SK-N-MC (cell line): ENCODE results near the gene RGS4.

Experiments
- DNase-seq: peaks from one replicate; pipeline ENCODE4 v3.0.0-alpha.2; 2011; ENCODE audit warnings: low read depth, low spot score
- H3K27ac ChIP-seq: fragments of 200-600 bp; sonication (generic); 2 replicates; pipeline ENCODE4 v1.5.1; 2016; ENCODE audit warnings: mixed run types
- H3K36me3 ChIP-seq: fragments of 200-600 bp; sonication (generic); 2 replicates; pipeline ENCODE4 v1.6.1; 2017; ENCODE audit warnings: antibody characterized with exemption, low read length, mixed read lengths; ENCODE audit not compliant: insufficient read depth
- H3K4me3 ChIP-seq: fragments of 200-600 bp; sonication (generic); 2 replicates; pipeline ENCODE4 v1.5.1; 2016
- H3K9ac ChIP-seq: fragments of 200-600 bp; sonication (generic); 2 replicates; pipeline ENCODE4 v1.8.0; 2017; ENCODE audit warnings: mixed run types, mixed read lengths; ENCODE audit not compliant: insufficient read length
- H3K9me3 ChIP-seq: fragments of 200-600 bp; sonication (generic); 2 replicates; pipeline ENCODE4 v1.6.1; 2017; ENCODE audit warnings: low read depth, mild to moderate bottlenecking, antibody characterized with exemption, low read length, moderate library complexity, mixed read lengths
- EZH2 ChIP-seq: fragments of 200-600 bp; sonication (generic); IDR thresholded peaks from one replicate; pipeline ENCODE4 v1.6.1; 2017; ENCODE audit warnings: antibody characterized with exemption
- FOXP2 ChIP-seq: optimal IDR thresholded peaks from 2 replicates; pipeline ENCODE3; 2011; ENCODE audit warnings: mild to moderate bottlenecking, moderate library complexity; ENCODE audit not compliant: insufficient read depth; ENCODE audit errors: extremely low read length, control extremely low read depth
- POLR2AphosphoS5 ChIP-seq: IDR thresholded peaks from 2 replicates; pipeline ENCODE4 v1.6.1; 2012; ENCODE audit warnings: mild to moderate bottlenecking, low read depth, low read length, borderline replicate concordance

RGS4 gene

DNA sequence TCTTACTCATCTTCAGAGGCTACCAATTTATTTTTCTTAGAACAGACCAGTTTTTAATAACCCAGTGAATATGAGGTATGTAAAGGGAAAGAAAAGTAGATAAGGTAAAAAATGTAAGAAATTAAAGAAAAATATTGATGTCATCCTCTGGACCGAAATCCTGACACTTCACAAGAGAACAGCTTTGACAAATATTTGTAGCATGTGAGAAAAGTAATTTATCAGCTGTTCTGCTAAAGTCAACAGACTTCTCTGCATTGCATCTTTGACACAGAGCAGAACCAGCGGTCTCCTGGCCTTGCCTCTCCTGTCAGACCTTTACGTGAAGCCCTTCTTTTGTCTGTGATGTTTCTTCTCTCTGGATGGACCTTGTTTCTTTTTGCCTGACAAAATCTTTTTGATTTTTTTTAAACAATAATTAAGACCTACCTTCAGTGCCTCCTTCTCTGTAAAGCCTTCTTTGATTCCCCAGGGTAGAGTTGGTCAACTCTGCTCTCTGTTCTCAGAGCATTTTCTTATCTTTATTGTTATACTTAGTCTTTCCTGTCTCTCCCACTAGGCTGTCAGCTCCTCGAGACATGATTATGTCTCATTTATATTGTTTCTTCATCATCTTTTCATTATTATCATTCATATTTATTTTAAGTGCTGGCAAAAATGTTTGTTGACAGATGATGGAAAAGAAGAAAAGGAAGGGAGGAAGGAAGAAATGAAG, 35.4 kb downstream of the RGS4 start:
- H3K36me3 ChIP-seq = no peaks in the 10 kb centered on the region
- peak overlapping the region; percentile 90 for H3K27ac ChIP-seq
- no peak overlapping the region for H3K9ac ChIP-seq
- no peak for TF ChIP-seq POLR2AphosphoS5
- no peak for DNase-seq
- no peaks in the 10 kb centered on the region for H3K9me3 ChIP-seq
- H3K4me3 ChIP-seq = peak overlapping the region; percentile 51

DNA sequence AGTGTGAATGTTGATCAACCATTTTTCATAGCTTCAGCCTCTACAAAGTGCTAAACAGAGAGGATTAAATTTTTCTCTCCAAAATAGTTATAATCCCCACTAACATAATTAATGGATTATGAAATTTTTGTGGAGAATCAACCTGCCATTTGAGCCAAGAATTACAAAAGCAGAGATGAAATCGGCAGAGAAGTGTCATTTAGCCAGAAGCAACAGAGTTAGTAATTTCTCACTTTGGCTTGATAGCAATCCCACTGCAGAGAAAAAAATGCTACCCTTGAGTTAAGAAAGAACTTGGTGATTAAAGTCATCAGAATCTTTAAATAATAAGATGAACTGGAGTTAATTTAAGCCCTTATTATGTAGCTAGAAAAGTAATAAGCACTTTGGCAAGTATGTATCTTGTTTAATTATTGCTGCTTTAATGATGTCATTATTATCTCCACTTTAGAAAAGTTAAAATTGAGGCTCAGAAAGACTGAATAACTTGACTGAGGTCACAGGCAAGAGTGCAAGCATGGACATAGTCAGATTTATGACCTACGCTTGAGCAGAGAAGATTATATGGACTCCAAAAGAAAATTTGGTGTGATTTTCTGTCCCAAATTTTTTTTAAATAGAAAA, 37.3 kb downstream of the RGS4 start:
- Histone ChIP-seq H3K4me3 (peak overlapping the region; percentile 51), H3K9ac (peak overlapping the region; percentile 51), H3K27ac (peak overlapping the region; percentile 90), H3K9me3 (no peaks in the 10 kb centered on the region), H3K36me3 (no peaks in the 10 kb centered on the region)
- TF ChIP-seq POLR2AphosphoS5 (no peak), EZH2 (no peak), FOXP2 (no peak)
- no peak for DNase-seq

DNA sequence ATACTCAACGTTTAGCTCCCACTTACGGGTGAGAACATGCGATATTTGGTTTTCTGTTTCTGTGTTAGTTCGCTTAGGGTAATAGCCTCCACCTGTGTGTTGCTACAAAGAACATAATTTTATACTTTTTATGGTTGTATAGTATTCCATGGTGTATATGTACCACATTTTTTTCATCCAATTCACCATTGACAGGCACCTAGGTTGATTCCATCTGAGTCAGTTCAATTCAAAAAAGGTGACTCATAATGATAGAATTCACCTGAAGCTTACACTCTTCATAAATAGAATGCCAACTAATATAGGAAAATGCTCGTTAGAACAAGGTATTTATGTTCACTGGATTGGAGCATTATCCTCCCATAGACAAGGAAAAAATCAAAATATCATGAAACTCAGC, 38.5 kb downstream of the RGS4 start:
- no peak overlapping the region for H3K4me3 ChIP-seq
- no peaks in the 10 kb centered on the region for H3K36me3 ChIP-seq
- DNase-seq = no peak
- no peak overlapping the region for H3K9ac ChIP-seq
- H3K9me3 ChIP-seq = no peaks in the 10 kb centered on the region
- no peak overlapping the region for H3K27ac ChIP-seq
- TF ChIP-seq FOXP2 (no peak), POLR2AphosphoS5 (no peak), EZH2 (no peak)

DNA sequence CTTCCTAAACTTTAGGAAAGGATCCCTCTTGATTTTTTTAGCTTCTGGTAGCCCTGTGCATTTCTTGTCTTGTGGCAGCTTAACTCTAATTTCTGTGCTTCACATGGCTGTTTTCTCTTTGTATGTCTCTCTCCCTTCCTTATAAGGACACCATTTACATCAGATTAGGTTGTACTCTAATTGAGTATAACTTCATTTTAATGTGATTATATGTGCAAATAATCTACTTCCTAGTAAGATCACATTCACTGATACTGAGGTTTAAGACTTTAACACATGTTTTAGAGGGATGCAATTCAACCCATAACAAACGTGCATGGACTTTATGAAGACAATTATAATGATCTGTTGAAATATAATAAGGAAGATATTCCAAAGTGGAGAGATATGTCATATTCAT, 46.7 kb downstream of the RGS4 start:
- no peak for TF ChIP-seq EZH2
- no peak for TF ChIP-seq FOXP2
- TF ChIP-seq POLR2AphosphoS5 = no peak
- no peak overlapping the region for H3K27ac ChIP-seq
- no peak overlapping the region for H3K4me3 ChIP-seq
- no peak for DNase-seq
- no peak overlapping the region for H3K9ac ChIP-seq
- H3K36me3 ChIP-seq = no peaks in the 10 kb centered on the region
- H3K9me3 ChIP-seq = 0 out of 2 replicates have a peak, but pooled peaks cover 4% of the 10 kb centered on the region

DNA sequence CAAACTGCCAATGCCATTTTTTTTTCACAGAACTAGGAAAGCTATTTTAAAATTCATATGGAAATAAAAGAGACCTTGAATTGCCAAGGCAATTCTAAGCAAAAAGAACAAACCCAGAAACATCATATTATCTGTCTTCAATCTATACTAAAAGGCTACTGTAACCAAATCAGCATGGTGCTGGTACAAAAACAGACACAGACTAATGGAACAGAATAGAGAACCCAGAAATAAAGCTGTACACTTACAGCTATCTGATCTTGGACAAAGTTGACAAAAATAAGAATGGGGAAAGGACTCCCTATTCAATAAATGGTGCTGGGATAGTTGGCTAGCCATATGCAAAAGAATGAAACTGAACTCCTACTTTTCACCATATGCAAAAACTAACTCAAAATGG, 50.5 kb downstream of the RGS4 start:
- no peak for DNase-seq
- Histone ChIP-seq H3K27ac (no peak overlapping the region), H3K9ac (no peak overlapping the region), H3K4me3 (no peak overlapping the region), H3K9me3 (0 out of 2 replicates have a peak, but pooled peaks cover 4% of the 10 kb centered on the region), H3K36me3 (no peaks in the 10 kb centered on the region)
- no peak for TF ChIP-seq POLR2AphosphoS5
- no peak for TF ChIP-seq EZH2
- TF ChIP-seq FOXP2 = no peak

DNA sequence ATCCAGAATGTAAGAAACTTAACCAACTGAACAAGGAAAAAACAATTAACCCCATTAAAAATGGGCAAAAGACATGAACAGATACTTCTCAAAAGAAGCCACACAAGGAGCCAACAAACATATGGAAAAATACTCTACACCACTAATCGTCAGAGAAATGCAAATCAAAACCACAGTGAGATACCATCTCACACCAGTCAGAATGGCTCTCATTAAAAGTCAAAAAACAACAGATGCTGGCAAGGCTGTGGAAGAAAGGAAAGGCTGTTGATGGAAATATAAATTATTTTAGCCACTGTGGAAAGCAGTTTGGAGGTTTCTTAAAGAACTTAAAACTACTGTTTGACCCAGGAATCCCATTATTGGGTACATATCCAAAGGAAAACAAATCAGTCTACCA, 51.2 kb downstream of the RGS4 start:
- TF ChIP-seq EZH2 (no peak), FOXP2 (no peak), POLR2AphosphoS5 (no peak)

DNA sequence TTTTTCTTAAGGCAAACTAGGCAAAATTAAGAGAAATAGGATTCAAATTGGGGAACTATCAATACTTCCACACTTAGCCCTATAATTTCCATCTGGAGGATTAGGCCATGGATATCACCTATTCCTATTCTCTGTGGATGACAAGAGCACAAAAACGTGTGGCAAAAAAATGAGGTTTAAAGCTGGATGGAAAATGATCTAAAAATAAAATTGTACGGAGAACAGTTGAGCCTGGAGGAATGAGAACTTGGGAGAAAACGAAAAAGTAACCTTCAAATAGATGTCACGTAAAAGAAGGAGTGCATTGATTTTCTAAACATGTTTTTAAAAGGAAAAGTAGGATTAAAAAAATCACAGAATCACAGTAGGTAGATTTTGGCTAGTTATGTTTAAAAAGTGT, 55.7 kb downstream of the RGS4 start:
- Histone ChIP-seq H3K9ac (no peak overlapping the region), H3K27ac (no peak overlapping the region), H3K9me3 (0 out of 2 replicates have a peak, but pooled peaks cover 2% of the 10 kb centered on the region), H3K36me3 (no peaks in the 10 kb centered on the region), H3K4me3 (no peak overlapping the region)
- TF ChIP-seq POLR2AphosphoS5 (no peak), EZH2 (no peak), FOXP2 (no peak)
- no peak for DNase-seq

More for the DNA sequence above, 51.2 kb downstream of the RGS4 start:
- H3K4me3 ChIP-seq = no peak overlapping the region
- no peaks in the 10 kb centered on the region for H3K36me3 ChIP-seq
- H3K27ac ChIP-seq = no peak overlapping the region
- H3K9ac ChIP-seq = no peak overlapping the region
- DNase-seq = no peak
- 0 out of 2 replicates have a peak, but pooled peaks cover 4% of the 10 kb centered on the region for H3K9me3 ChIP-seq
